ENCODE results near the gene TMEM108. TPM values are rescaled to one million over a fixed set of nuclear protein-coding genes. Genes with fewer than 3 reads are reported as not detected.

TMEM108 gene
- total and polyA plus RNA-seq, 10 of the 15 experiments (the other 5 are each of a cell fraction or from before 2014, with no cell fraction given), result 0.02 to 0.58 (median 0.12) TPM; not detected in 5

DNA sequence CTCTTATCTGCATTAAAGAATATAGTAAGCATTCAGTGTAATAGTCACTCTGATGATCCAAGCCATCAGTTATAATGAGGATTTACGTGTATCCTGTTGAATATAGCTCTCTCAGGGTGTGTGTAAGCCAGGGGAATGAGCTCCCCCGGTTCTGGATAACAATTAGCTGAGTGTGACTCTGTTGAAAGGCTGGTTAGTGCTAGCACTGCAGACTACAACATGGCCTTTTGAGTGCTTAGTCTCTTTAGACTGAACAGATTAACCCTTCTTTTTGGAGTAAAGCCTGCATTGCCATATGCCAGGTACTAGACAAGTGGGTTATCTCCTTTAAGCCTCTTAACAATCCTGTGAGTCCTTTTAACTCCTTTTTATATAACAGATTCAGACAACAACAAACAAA is 119.5 kb downstream of the TMEM108 start:
- intact Hi-C loops (cut with micrococcal nuclease; ENCODE audit: unreplicated experiment) (no loop called here), in situ Hi-C loops (cut with MboI) (no loop called here)
- CTCF ChIA-PET, result no interaction called here
- TF ChIP-seq ZZZ3 (IDR thresholded peaks at IDR 0.05; ENCODE audit: control insufficient read depth, insufficient read length, low read depth) (no peak), HDGF (IDR thresholded peaks at IDR 0.05) (no peak), ETV6 (conservative IDR thresholded peaks at IDR 0.05 in 1 of 2, IDR thresholded peaks at IDR 0.05 in 1 of 2; ENCODE audit: borderline replicate concordance in 1 of 2, low read depth in 1 of 2) (no peak)
- no TSS peak for BruUV-seq (replicated peaks)
- POLR2A ChIA-PET, result no interaction called here
- Histone ChIP-seq H3K36me3 (ENCODE audit: control insufficient read depth in 2 of 2, insufficient read depth in 2 of 2, low read length in 1 of 2) (no peaks in the 10 kb centered on the region), H3K4me3 (no peak overlapping the region), H3K79me2 (ENCODE audit: control insufficient read depth, insufficient read depth, low read length) (no peaks in the 10 kb centered on the region), H3K27ac (ENCODE audit: control insufficient read depth, insufficient read depth) (no peak overlapping the region), H4K20me1 (ENCODE audit: control insufficient read depth, insufficient read depth) (no peaks in the 10 kb centered on the region), H3K27me3 (replicated peaks in 1 of 2; ENCODE audit: control insufficient read depth in 2 of 2, insufficient read depth in 2 of 2, low read length in 1 of 2) (no peaks in the 10 kb centered on the region), H3K9me3 (replicated peaks; ENCODE audit: control insufficient read depth, insufficient read depth, low read length) (no peaks in the 10 kb centered on the region), H2AFZ (ENCODE audit: control insufficient read depth, low read depth, low read length) (no peak overlapping the region), H3K4me2 (ENCODE audit: control insufficient read depth, insufficient read depth) (no peak overlapping the region), H3K9ac (ENCODE audit: control insufficient read depth, insufficient read depth, low read length) (no peak overlapping the region), H3K4me1 (ENCODE audit: control insufficient read depth, insufficient read depth, low read length) (peaks cover 8% of the 10 kb centered on the region; the same call in 1 of the 2 replicates)
- FAIRE-seq (no peak), DNase-seq (ENCODE audit: low read depth, low spot score) (no peak), ATAC-seq (no peak)
- WGBS (ENCODE audit: insufficient coverage, insufficient replicate concordance, low lambda C conversion rate, missing lambda C conversion rate), result 0% methylated on average over 2 of the region's 2 CpGs
- RAD21 ChIA-PET (ENCODE audit: unreplicated experiment), result no interaction called here
- SMC1A ChIA-PET (ENCODE audit: uncharacterized antibody, unreplicated experiment), result no interaction called here

DNA sequence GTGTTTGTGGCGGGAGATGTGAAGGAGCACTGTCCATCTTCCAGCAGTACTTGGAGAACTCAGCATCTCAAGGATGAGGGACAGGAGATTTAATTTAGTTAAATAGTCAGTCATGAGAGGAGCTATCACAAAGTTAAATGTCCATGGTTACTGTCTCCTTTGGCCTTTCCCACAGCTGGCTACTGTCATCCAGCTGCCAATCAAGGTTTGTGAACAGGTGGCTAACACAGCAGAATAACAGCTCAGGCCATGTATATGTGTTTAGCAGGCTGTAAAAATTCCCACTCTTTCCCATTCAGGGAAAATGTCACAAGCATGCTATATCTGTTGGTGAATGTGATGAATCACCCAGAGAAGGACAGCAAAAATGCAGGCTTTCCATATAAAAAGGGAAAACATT is 120.5 kb downstream of the TMEM108 start:
- Histone ChIP-seq H3K9me3 (replicated peaks; ENCODE audit: control insufficient read depth, insufficient read depth, low read length) (no peaks in the 10 kb centered on the region), H3K4me1 (ENCODE audit: control insufficient read depth, insufficient read depth, low read length) (peaks cover 8% of the 10 kb centered on the region; the same call in 1 of the 2 replicates), H3K27me3 (replicated peaks in 1 of 2; ENCODE audit: control insufficient read depth in 2 of 2, insufficient read depth in 2 of 2, low read length in 1 of 2) (no peaks in the 10 kb centered on the region), H3K79me2 (ENCODE audit: control insufficient read depth, insufficient read depth, low read length) (no peaks in the 10 kb centered on the region), H3K9ac (ENCODE audit: control insufficient read depth, insufficient read depth, low read length) (no peak overlapping the region), H3K36me3 (ENCODE audit: control insufficient read depth in 2 of 2, insufficient read depth in 2 of 2, low read length in 1 of 2) (no peaks in the 10 kb centered on the region), H3K4me2 (ENCODE audit: control insufficient read depth, insufficient read depth) (no peak overlapping the region), H2AFZ (ENCODE audit: control insufficient read depth, low read depth, low read length) (no peak overlapping the region), H3K27ac (ENCODE audit: control insufficient read depth, insufficient read depth) (no peak overlapping the region), H4K20me1 (ENCODE audit: control insufficient read depth, insufficient read depth) (no peaks in the 10 kb centered on the region), H3K4me3 (no peak overlapping the region)
- in situ Hi-C loops (cut with MboI), result no loop called here
- WGBS (ENCODE audit: insufficient coverage, insufficient replicate concordance, low lambda C conversion rate, missing lambda C conversion rate), result 93% methylated on average over 1 of the region's 1 CpG
- FAIRE-seq (no peak), DNase-seq (ENCODE audit: low read depth, low spot score) (no peak), ATAC-seq (no peak)
- ChIA-PET RAD21 (ENCODE audit: unreplicated experiment) (no interaction called here), SMC1A (ENCODE audit: uncharacterized antibody, unreplicated experiment) (no interaction called here), POLR2A (no interaction called here), CTCF (no interaction called here)
- intact Hi-C loops (cut with micrococcal nuclease; ENCODE audit: unreplicated experiment), result no loop called here
- no TSS peak for BruUV-seq (replicated peaks)
- TF ChIP-seq RAD51 (IDR thresholded peaks at IDR 0.05) (no peak), RAD21 (IDR thresholded peaks at IDR 0.05; ENCODE audit: insufficient read depth, low read depth, low read length) (no peak), TCF3 (IDR thresholded peaks at IDR 0.05; ENCODE audit: borderline replicate concordance, insufficient read depth, low read depth, low read length) (no peak), CHD1 (IDR thresholded peaks at IDR 0.05; ENCODE audit: low read depth, low read length) (no peak), FOXK2 (IDR thresholded peaks at IDR 0.05) (no peak), SP1 (IDR thresholded peaks at IDR 0.05; ENCODE audit: low read depth, low read length) (no peak), CBX5 (IDR thresholded peaks at IDR 0.05; ENCODE audit: low read depth) (no peak), MYC (IDR thresholded peaks at IDR 0.05; ENCODE audit: insufficient read depth, insufficient read length, insufficient replicate concordance, low read length, severe bottlenecking) (no peak), ZNF622 (IDR thresholded peaks at IDR 0.05) (no peak), TCF7 (IDR thresholded peaks at IDR 0.05; ENCODE audit: borderline replicate concordance) (no peak), SREBF1 (IDR thresholded peaks at IDR 0.05; ENCODE audit: low read length) (no peak)
- TF ChIP-seq, protein P1, sequence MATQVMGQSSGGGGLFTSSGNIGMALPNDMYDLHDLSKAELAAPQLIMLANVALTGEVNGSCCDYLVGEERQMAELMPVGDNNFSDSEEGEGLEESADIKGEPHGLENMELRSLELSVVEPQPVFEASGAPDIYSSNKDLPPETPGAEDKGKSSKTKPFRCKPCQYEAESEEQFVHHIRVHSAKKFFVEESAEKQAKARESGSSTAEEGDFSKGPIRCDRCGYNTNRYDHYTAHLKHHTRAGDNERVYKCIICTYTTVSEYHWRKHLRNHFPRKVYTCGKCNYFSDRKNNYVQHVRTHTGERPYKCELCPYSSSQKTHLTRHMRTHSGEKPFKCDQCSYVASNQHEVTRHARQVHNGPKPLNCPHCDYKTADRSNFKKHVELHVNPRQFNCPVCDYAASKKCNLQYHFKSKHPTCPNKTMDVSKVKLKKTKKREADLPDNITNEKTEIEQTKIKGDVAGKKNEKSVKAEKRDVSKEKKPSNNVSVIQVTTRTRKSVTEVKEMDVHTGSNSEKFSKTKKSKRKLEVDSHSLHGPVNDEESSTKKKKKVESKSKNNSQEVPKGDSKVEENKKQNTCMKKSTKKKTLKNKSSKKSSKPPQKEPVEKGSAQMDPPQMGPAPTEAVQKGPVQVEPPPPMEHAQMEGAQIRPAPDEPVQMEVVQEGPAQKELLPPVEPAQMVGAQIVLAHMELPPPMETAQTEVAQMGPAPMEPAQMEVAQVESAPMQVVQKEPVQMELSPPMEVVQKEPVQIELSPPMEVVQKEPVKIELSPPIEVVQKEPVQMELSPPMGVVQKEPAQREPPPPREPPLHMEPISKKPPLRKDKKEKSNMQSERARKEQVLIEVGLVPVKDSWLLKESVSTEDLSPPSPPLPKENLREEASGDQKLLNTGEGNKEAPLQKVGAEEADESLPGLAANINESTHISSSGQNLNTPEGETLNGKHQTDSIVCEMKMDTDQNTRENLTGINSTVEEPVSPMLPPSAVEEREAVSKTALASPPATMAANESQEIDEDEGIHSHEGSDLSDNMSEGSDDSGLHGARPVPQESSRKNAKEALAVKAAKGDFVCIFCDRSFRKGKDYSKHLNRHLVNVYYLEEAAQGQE (IDR thresholded peaks at IDR 0.05; ENCODE audit: low read depth, low read length), result no peak

Data from GM12878 (cell line).